Caco-2 (cell line): ENCODE results near the gene KCNJ12. TPM values are rescaled to one million over a fixed set of nuclear protein-coding genes. Genes with fewer than 3 reads are reported as not detected.

ENCODE experiments used
- BruUV-seq: library from RNA; stranded (reverse); fragments of 400-500 nt; replicated peaks from 2 replicates; lab custom pipeline; 2021; lab: Mats Ljungman, UMichigan
- CTCF ChIA-PET: fragments of 300-600 bp; sonication (Branson Sonifier 250); formaldehyde crosslinking; loops from one replicate; lab custom pipeline; 2022; ENCODE audit warnings: antibody characterized with exemption; lab: Charles Lee
- POLR2A ChIA-PET: fragments of 300-600 bp; sonication (Branson Sonifier 250); formaldehyde crosslinking; loops from one replicate; lab custom pipeline; 2022; ENCODE audit warnings: antibody characterized with exemption; lab: Charles Lee
- DNase-seq, 2 experiments: peaks; one replicate each; pipeline versions ENCODE4 v3.0.0 to v3.0.0-alpha.2; 2020 to 2022
- H3K27me3 ChIP-seq: replicated peaks from 2 replicates; pipeline ENCODE4 v1.6.0; 2011; ENCODE audit warnings: low read length; ENCODE audit not compliant: control insufficient read depth, insufficient read depth
- H3K36me3 ChIP-seq: 2 replicates; pipeline ENCODE4 v1.5.1; 2011; ENCODE audit warnings: low read length; ENCODE audit not compliant: control insufficient read depth, insufficient read depth
- H3K4me1 ChIP-seq: fragments of 250-450 bp; sonication (Bioruptor Pico); 2 replicates; pipeline ENCODE4 v1.5.1; 2020; ENCODE audit warnings: mild to moderate bottlenecking
- H3K4me3 ChIP-seq: 2 replicates; pipeline ENCODE4 v1.5.1; 2011; ENCODE audit warnings: low read depth, mild to moderate bottlenecking, control low read depth, low read length
- H3K9me3 ChIP-seq: fragments of 250-450 bp; sonication (Bioruptor Pico); 2 replicates; pipeline ENCODE4 v1.5.1; 2020; ENCODE audit warnings: mild to moderate bottlenecking, moderate library complexity
- H3K27ac Mint-ChIP-seq: one replicate; pipeline ENCODE4 v1.8.0; 2022; ENCODE audit warnings: mixed read lengths; ENCODE audit not compliant: unreplicated experiment
- H3K27me3 Mint-ChIP-seq: one replicate; pipeline ENCODE4 v1.8.0; 2022; ENCODE audit warnings: mixed read lengths; ENCODE audit not compliant: insufficient read depth, unreplicated experiment
- H3K36me3 Mint-ChIP-seq: one replicate; pipeline ENCODE4 v1.8.0; 2022; ENCODE audit warnings: mild to moderate bottlenecking, mixed read lengths; ENCODE audit not compliant: insufficient read depth, unreplicated experiment
- H3K4me1 Mint-ChIP-seq: one replicate; pipeline ENCODE4 v1.8.0; 2022; ENCODE audit warnings: low read depth, mixed read lengths; ENCODE audit not compliant: unreplicated experiment
- H3K4me3 Mint-ChIP-seq: one replicate; pipeline ENCODE4 v1.8.0; 2022; ENCODE audit warnings: mild to moderate bottlenecking, moderate library complexity, mixed read lengths; ENCODE audit not compliant: unreplicated experiment
- H3K9me3 Mint-ChIP-seq: one replicate; pipeline ENCODE4 v1.8.0; 2022; ENCODE audit warnings: mixed read lengths; ENCODE audit not compliant: unreplicated experiment
- CTCF ChIP-seq, 2 experiments: fragments of 200-600 bp in 1 of 2; IDR thresholded peaks; 1 replicate in 1 of 2; 2 replicates in 1 of 2; pipeline versions ENCODE4 v1.5.1 to v1.8.0; 2011 to 2022; ENCODE audit warnings: antibody characterized with exemption in 1 of 2, control low read depth in 1 of 2, inconsistent platforms in 1 of 2, low read depth in 1 of 2, low read length in 1 of 2, mild to moderate bottlenecking in 1 of 2, moderate library complexity in 1 of 2; ENCODE audit not compliant: insufficient read depth in 1 of 2, severe bottlenecking in 1 of 2, unreplicated experiment in 1 of 2
- intact Hi-C: fragments of 100-400 bp; cut with micrococcal nuclease; formaldehyde crosslinking; loops from one replicate; pipeline ENCODE4 v1.10.0; 2022; ENCODE audit not compliant: unreplicated experiment
- total RNA-seq: library from RNA; stranded (reverse); gene quantifications from 2 replicates; pipeline ENCODE4 v1.2.3, GENCODE V29; 2022

KCNJ12 gene
- total RNA-seq, 1 experiment from 2014 or later, result 0.07 TPM

GRCh38 chr17:21360048-21360447 is 16.1 kb upstream of the KCNJ12 start:
- intact Hi-C loops, result no loop called here
- no peak overlapping the region for H3K4me3 Mint-ChIP-seq
- H3K36me3 Mint-ChIP-seq, result no peaks in the 10 kb centered on the region

GRCh38 chr17:21361020-21361809 is 14.9 kb upstream of the KCNJ12 start:
- no peaks in the 10 kb centered on the region for H3K4me1 Mint-ChIP-seq
- no peak overlapping the region for H3K27ac Mint-ChIP-seq

More at GRCh38 chr17:21360048-21360447, 16.1 kb upstream of the KCNJ12 start:
- no peaks in the 10 kb centered on the region for H3K4me1 Mint-ChIP-seq
- H3K9me3 Mint-ChIP-seq, result peaks cover 8% of the 10 kb centered on the region
- peaks cover 14% of the 10 kb centered on the region; the same call in 1 of the 2 replicates for H3K4me1 ChIP-seq
- no peaks in the 10 kb centered on the region for H3K9me3 ChIP-seq
- POLR2A ChIA-PET, result no interaction called here
- H3K36me3 ChIP-seq, result no peaks in the 10 kb centered on the region
- no peak for DNase-seq
- no peak overlapping the region for H3K4me3 ChIP-seq
- CTCF ChIA-PET, result no interaction called here
- no peak for TF ChIP-seq CTCF (IDR thresholded peaks at IDR 0.05; ENCODE audit: insufficient read depth in 1 of 2, low read depth in 1 of 2, low read length in 1 of 2, severe bottlenecking in 1 of 2, unreplicated experiment in 1 of 2)
- no peaks in the 10 kb centered on the region for H3K27me3 Mint-ChIP-seq
- no peak overlapping the region for H3K27ac Mint-ChIP-seq
- no TSS peak for BruUV-seq
- no peaks in the 10 kb centered on the region for H3K27me3 ChIP-seq

More at GRCh38 chr17:21361020-21361809, 14.9 kb upstream of the KCNJ12 start:
- Histone ChIP-seq H3K4me3 (no peak overlapping the region), H3K36me3 (no peaks in the 10 kb centered on the region), H3K27me3 (no peaks in the 10 kb centered on the region), H3K9me3 (no peaks in the 10 kb centered on the region), H3K4me1 (peaks cover 14% of the 10 kb centered on the region; the same call in 1 of the 2 replicates)
- no peak for DNase-seq
- BruUV-seq, result no TSS peak
- no peaks in the 10 kb centered on the region for H3K36me3 Mint-ChIP-seq
- CTCF ChIA-PET, result no interaction called here
- H3K9me3 Mint-ChIP-seq, result peaks cover 6% of the 10 kb centered on the region
- intact Hi-C loops, result no loop called here
- H3K27me3 Mint-ChIP-seq, result no peaks in the 10 kb centered on the region
- no peak for TF ChIP-seq CTCF (IDR thresholded peaks at IDR 0.05; ENCODE audit: insufficient read depth in 1 of 2, low read depth in 1 of 2, low read length in 1 of 2, severe bottlenecking in 1 of 2, unreplicated experiment in 1 of 2)
- POLR2A ChIA-PET, result no interaction called here
- no peak overlapping the region for H3K4me3 Mint-ChIP-seq
